ENCODE results near the gene PCSK2. TPM values are rescaled to one million over a fixed set of nuclear protein-coding genes. Genes with fewer than 3 reads are reported as not detected.

Gene PCSK2
- total RNA-seq, 2 donors from 2014 or later: not detected

GRCh38 chr20:17491488-17491887, 264.6 kb downstream of the PCSK2 start:
- no peaks in the 10 kb centered on the region for H3K36me3 Mint-ChIP-seq (ENCODE audit: low read depth)
- ATAC-seq (replicated peaks): no peak
- no peaks in the 10 kb centered on the region for H3K27me3 Mint-ChIP-seq
- no peaks in the 10 kb centered on the region for H3K9me3 Mint-ChIP-seq
- no peak overlapping the region for H3K27ac Mint-ChIP-seq
- no peak overlapping the region for H3K4me3 Mint-ChIP-seq
- H3K4me1 Mint-ChIP-seq: no peaks in the 10 kb centered on the region

GRCh38 chr20:17493173-17493572, 266.3 kb downstream of the PCSK2 start:
- ATAC-seq (replicated peaks): no peak
- Mint-ChIP-seq H3K9me3 (no peaks in the 10 kb centered on the region), H3K27ac (no peak overlapping the region), H3K4me1 (no peaks in the 10 kb centered on the region), H3K4me3 (no peak overlapping the region), H3K36me3 (ENCODE audit: low read depth) (no peaks in the 10 kb centered on the region), H3K27me3 (no peaks in the 10 kb centered on the region)

DNA sequence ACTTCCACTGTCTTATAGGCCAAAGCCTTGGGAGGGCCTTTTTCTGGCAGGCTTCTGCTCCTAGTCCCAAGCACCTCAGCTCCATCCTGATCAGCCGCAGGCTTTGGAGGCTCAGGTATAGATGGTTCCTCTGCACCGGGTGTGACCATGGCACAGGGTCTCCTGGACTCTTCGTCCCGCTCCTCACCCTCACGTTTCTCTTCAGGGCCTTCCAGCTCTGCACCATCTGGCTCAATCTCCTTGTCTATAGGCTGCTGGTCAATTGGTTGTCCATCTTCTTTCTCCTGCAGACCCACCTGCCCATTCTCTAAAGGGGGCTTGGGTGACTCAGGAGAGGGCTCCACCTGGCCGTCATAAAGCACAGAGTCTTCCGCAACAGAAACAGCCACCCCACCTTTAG, 267.4 kb downstream of the PCSK2 start:
- Mint-ChIP-seq H3K4me1 (no peaks in the 10 kb centered on the region), H3K36me3 (ENCODE audit: low read depth) (no peaks in the 10 kb centered on the region), H3K4me3 (no peak overlapping the region), H3K27ac (no peak overlapping the region), H3K27me3 (no peaks in the 10 kb centered on the region), H3K9me3 (no peaks in the 10 kb centered on the region)
- ATAC-seq (replicated peaks): no peak

DNA sequence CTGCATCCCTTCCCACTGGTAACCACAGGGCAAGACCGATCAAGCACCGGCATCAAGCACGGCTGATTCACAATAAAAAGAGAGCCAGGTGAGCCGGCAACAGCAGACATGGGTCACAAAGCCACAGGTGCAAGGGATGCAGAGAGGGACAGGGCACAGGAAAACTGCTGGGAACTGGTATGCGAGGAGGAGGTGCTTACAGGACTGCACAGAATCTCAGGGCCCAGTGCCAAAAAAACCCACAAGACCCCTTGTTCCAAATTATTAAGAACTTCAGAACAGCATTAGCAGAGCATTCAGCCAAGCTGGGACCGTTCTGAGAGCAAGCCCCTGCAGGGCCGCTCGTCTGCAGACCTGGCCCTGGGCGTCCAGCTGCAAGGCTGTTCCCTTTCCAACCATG, 269.0 kb downstream of the PCSK2 start:
- Mint-ChIP-seq H3K27me3 (no peaks in the 10 kb centered on the region), H3K4me3 (no peak overlapping the region), H3K4me1 (no peaks in the 10 kb centered on the region), H3K9me3 (no peaks in the 10 kb centered on the region), H3K27ac (no peak overlapping the region), H3K36me3 (ENCODE audit: low read depth) (no peaks in the 10 kb centered on the region)
- no peak for ATAC-seq (replicated peaks)

DNA sequence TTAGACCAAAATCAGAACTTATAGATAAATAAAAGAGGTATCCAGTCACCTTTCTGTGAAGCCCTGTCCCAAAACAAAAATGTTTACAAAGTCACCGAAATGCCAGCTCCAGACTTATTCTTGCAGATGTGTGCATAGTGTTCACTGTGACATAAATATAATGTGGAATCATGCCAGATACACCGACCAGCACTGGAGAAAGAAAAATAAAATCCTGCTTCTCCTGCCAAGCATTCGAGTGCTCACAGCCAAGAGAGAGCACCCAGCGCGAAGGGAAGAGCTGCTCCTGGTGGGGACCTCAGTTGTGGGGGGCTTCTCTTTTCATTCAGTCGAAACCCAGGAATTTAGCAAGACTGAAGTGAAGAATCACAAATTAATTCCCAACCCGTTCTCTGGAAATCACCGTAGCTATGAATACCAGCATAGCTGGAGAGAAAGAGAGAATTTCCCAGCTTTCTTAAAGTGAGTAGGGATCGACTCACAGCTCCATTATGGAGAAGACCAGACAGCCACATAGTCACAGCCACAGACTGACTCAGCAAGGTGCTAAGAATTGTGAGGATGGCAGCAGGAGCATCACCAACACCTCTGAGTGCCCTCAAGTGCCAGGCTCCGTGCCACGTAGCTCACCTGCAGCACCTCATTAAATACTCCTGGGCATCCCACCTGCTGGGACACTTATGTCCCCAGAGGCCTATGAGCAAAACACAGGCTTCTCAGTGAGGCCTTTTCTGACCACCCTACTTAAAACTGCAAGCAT, 271.2 kb downstream of the PCSK2 start:
- H3K27ac Mint-ChIP-seq: no peak overlapping the region
- no peaks in the 10 kb centered on the region for H3K4me1 Mint-ChIP-seq
- H3K4me3 Mint-ChIP-seq: no peak overlapping the region
- H3K9me3 Mint-ChIP-seq: no peaks in the 10 kb centered on the region
- no peaks in the 10 kb centered on the region for H3K36me3 Mint-ChIP-seq (ENCODE audit: low read depth)
- no peaks in the 10 kb centered on the region for H3K27me3 Mint-ChIP-seq
- no peak for ATAC-seq (replicated peaks)

DNA sequence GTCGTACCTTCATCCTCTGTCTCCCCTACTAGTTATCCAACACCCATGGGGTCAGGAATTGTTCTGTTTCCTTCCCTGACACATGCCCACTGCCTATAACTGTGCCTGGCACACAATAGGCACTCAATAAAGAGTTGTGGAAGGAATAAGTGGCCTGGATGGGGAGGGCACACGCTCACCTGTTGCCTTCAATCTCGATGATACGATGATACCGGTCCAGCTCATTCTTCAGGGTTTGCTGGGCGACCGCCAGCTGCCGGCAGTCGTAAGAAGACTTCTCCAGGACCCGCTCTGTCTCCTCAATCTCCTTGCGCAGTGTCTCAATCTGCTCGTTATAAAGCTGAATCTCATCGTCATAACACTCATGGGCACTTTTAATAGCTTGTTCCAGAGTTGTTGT, 271.8 kb downstream of the PCSK2 start:
- Mint-ChIP-seq H3K36me3 (ENCODE audit: low read depth) (no peaks in the 10 kb centered on the region), H3K27ac (no peak overlapping the region), H3K27me3 (no peaks in the 10 kb centered on the region), H3K4me1 (no peaks in the 10 kb centered on the region), H3K9me3 (no peaks in the 10 kb centered on the region), H3K4me3 (no peak overlapping the region)
- no peak for ATAC-seq (replicated peaks)

DNA sequence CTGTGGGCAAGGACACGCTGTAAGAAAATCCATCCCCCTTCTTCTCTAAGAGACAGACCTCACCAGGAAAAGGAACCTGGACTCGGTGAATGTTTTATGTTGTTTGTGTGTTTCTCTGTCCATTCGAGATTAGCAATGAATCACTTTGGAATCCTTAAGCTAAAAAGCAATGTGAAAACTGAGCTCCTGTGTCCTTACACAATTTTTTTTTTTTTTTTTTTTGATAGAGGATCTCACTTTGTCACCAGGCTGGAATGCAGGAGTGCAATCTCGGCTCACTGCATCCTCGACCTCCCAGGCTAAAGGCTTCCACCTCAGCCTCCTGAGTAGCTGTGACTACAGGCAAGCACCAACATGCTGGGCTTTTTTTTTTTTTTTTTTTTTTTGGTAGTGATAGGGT, 272.2 kb downstream of the PCSK2 start:
- Mint-ChIP-seq H3K27me3 (no peaks in the 10 kb centered on the region), H3K27ac (no peak overlapping the region), H3K36me3 (ENCODE audit: low read depth) (no peaks in the 10 kb centered on the region), H3K9me3 (no peaks in the 10 kb centered on the region), H3K4me3 (no peak overlapping the region), H3K4me1 (no peaks in the 10 kb centered on the region)
- no peak for ATAC-seq (replicated peaks)

DNA sequence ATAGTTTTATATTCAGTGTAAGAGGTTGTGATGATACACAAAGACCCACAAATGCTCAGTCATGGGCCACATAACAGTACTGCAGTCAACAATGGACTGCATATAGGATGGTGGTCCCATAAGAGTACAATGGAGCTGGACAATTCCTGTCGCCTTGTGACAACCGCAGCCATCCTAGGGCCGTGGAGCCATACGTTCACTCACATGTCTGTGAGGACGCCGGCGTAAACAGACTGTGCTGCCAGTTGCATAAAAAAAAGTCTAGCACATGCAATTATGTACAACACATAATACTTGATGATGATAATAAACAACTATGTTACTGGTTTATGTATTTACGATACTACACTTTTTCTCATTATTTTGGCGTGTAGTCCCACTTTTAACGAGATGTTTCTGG, 273.4 kb downstream of the PCSK2 start:
- no peak for ATAC-seq (replicated peaks)
- no peaks in the 10 kb centered on the region for H3K9me3 Mint-ChIP-seq
- peaks cover 2% of the 10 kb centered on the region for H3K4me1 Mint-ChIP-seq
- no peaks in the 10 kb centered on the region for H3K27me3 Mint-ChIP-seq
- no peaks in the 10 kb centered on the region for H3K36me3 Mint-ChIP-seq (ENCODE audit: low read depth)
- no peak overlapping the region for H3K27ac Mint-ChIP-seq
- H3K4me3 Mint-ChIP-seq: no peak overlapping the region

GRCh38 chr20:17500826-17501225, 274.0 kb downstream of the PCSK2 start:
- no peak overlapping the region for H3K4me3 Mint-ChIP-seq
- no peak overlapping the region for H3K27ac Mint-ChIP-seq
- no peaks in the 10 kb centered on the region for H3K27me3 Mint-ChIP-seq
- H3K36me3 Mint-ChIP-seq (ENCODE audit: low read depth): no peaks in the 10 kb centered on the region
- no peaks in the 10 kb centered on the region for H3K9me3 Mint-ChIP-seq
- peaks cover 7% of the 10 kb centered on the region for H3K4me1 Mint-ChIP-seq
- no peak for ATAC-seq (replicated peaks)

- Mint-ChIP-seq H3K9me3 (no peaks in the 10 kb centered on the region), H3K27me3 (no peaks in the 10 kb centered on the region), H3K4me3 (no peak overlapping the region), H3K36me3 (ENCODE audit: low read depth) (no peaks in the 10 kb centered on the region), H3K27ac (no peak overlapping the region), H3K4me1 (peaks cover 10% of the 10 kb centered on the region)
- ATAC-seq (replicated peaks): no peak
Measured at GRCh38 chr20:17501701-17502100, 274.9 kb downstream of the PCSK2 start.

DNA sequence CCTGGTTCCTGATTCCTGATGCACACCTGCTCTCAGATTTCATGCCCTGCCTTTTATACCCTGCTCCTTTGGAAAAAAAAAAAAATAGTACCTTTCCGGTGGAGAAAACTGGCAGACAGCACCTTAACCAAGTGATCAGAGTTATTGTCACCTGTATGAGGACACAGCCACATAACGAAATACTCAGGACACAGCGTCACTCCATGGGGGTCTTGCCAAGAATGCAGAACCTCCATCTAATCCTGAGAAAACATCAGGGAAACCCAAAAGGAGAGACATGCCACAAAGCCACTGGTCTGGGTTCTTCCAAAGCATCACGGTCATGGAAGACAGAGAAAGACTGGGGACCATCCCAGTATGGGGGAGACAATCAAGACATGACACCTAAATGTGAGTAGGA, 275.3 kb downstream of the PCSK2 start:
- H3K36me3 Mint-ChIP-seq (ENCODE audit: low read depth): no peaks in the 10 kb centered on the region
- peaks cover 10% of the 10 kb centered on the region for H3K4me1 Mint-ChIP-seq
- ATAC-seq (replicated peaks): no peak
- H3K4me3 Mint-ChIP-seq: no peak overlapping the region
- H3K27me3 Mint-ChIP-seq: no peaks in the 10 kb centered on the region
- H3K27ac Mint-ChIP-seq: no peak overlapping the region
- H3K9me3 Mint-ChIP-seq: no peaks in the 10 kb centered on the region

DNA sequence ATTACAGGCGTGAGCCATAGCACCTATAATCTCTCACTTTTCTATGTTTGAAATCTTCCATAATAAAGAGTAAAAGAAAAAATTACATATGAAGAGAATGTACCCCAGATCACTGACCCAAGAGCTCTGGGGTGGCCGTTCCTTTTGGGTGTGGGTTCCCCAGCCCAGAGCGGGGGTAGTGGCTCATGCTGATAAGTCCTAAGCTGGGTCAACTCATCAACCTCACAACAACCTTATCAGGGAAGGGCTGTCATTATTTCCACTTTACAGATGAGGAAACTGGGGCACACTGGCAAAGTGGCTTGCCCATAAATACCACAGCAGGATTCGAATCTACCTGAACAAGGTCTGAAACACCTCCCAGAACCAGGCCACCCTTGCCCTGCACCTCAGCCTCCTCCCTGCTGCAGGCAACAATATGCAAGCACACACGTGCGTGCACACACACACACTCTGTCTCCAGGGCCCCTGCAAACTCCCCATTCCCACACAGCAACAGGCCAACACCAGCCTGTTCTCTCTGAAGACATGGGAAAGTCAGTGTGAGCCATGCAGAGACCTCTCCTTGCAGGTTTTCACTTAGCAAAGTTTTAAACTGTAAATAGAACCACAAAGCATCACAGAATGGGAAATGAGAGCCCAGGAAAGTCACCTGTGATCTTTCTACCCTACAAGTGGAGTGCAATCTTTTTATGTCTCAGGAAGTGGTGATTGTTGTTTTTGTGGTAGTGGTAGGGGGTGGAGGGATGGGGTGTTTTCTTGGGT, 276.6 kb downstream of the PCSK2 start:
- H3K4me3 Mint-ChIP-seq: no peak overlapping the region
- no peaks in the 10 kb centered on the region for H3K9me3 Mint-ChIP-seq
- no peak overlapping the region for H3K27ac Mint-ChIP-seq
- H3K27me3 Mint-ChIP-seq: no peaks in the 10 kb centered on the region
- ATAC-seq (replicated peaks): no peak
- peaks cover 14% of the 10 kb centered on the region for H3K4me1 Mint-ChIP-seq
- no peaks in the 10 kb centered on the region for H3K36me3 Mint-ChIP-seq (ENCODE audit: low read depth)

- Mint-ChIP-seq H3K36me3 (ENCODE audit: low read depth) (no peaks in the 10 kb centered on the region), H3K27me3 (no peaks in the 10 kb centered on the region), H3K9me3 (no peaks in the 10 kb centered on the region), H3K4me1 (peaks cover 14% of the 10 kb centered on the region), H3K27ac (peak overlapping the region; percentile 85), H3K4me3 (peak overlapping the region; percentile 83)
- peak; percentile 1 for ATAC-seq (replicated peaks)
Measured at GRCh38 chr20:17504066-17504897, 277.4 kb downstream of the PCSK2 start.

GRCh38 chr20:17504898-17505635, 278.2 kb downstream of the PCSK2 start:
- Mint-ChIP-seq H3K4me3 (peak overlapping the region; percentile 83), H3K9me3 (no peaks in the 10 kb centered on the region), H3K4me1 (peaks cover 14% of the 10 kb centered on the region), H3K27me3 (no peaks in the 10 kb centered on the region), H3K27ac (peak overlapping the region; percentile 85), H3K36me3 (ENCODE audit: low read depth) (no peaks in the 10 kb centered on the region)
- ATAC-seq (replicated peaks): peak; percentile 71
